GM20431 (cell line): ENCODE measurements around the gene MIPEP.
"Not testable (repeated sequence)": the region's sequence is repeated elsewhere in the genome, so short reads cannot be mapped to it uniquely, and the experiment has no call there.

Experiments used
- in situ Hi-C: fragments of 300-500 bp; cut with MseI, MboI; formaldehyde crosslinking; loops from one replicate; pipeline ENCODE4 v1.15.0; 2020; ENCODE audit warnings: low sequenced_read_pairs; ENCODE audit not compliant: unreplicated experiment

Gene MIPEP

GRCh38 chr13:23888658-23889614 lies at the start of gene MIPEP:
Gene MIPEP, minus strand, starts transcription at chr13:23889400. Its CDS starts 80 bp downstream, at chr13:23889320.
- in situ Hi-C loops: no loop called here

- in situ Hi-C loops: no loop called here
Observed at GRCh38 chr13:23934520-23934919, 45.3 kb upstream of the MIPEP start.

- in situ Hi-C loops: no loop called here
Observed at GRCh38 chr13:23928985-23929384, 39.8 kb upstream of the MIPEP start.

- in situ Hi-C loops: loop anchor here (25.0 kb wide), 1 partner anchor 289 kb away; no protein-coding TSS in a partner anchor
Observed at GRCh38 chr13:23923031-23923430, 33.8 kb upstream of the MIPEP start.

GRCh38 chr13:23922005-23922932 lies 33.1 kb upstream of the MIPEP start:
- in situ Hi-C loops: loop anchor here (25.0 kb wide), 1 partner anchor 290 kb away; no protein-coding TSS in a partner anchor

GRCh38 chr13:23921451-23921888 lies 32.3 kb upstream of the MIPEP start:
- in situ Hi-C loops: loop anchor here (25.0 kb wide), 1 partner anchor 291 kb away; no protein-coding TSS in a partner anchor

GRCh38 chr13:23919006-23919405 lies 29.8 kb upstream of the MIPEP start:
- in situ Hi-C loops: loop anchor here (25.0 kb wide), 1 partner anchor 293 kb away; no protein-coding TSS in a partner anchor

- in situ Hi-C loops: loop anchor here (25.0 kb wide), 1 partner anchor 294 kb away; no protein-coding TSS in a partner anchor
Observed at GRCh38 chr13:23918208-23918607, 29.0 kb upstream of the MIPEP start.

GRCh38 chr13:23915308-23915707 lies 26.1 kb upstream of the MIPEP start:
- in situ Hi-C loops: loop anchor here (25.0 kb wide), 1 partner anchor 297 kb away; no protein-coding TSS in a partner anchor

- in situ Hi-C loops: loop anchor here (25.0 kb wide), 1 partner anchor 300 kb away; no protein-coding TSS in a partner anchor
Observed at GRCh38 chr13:23912469-23912868, 23.3 kb upstream of the MIPEP start.

GRCh38 chr13:23909606-23910005 lies 20.4 kb upstream of the MIPEP start:
- in situ Hi-C loops: loop anchor here (25.0 kb wide), 1 partner anchor 303 kb away; no protein-coding TSS in a partner anchor

GRCh38 chr13:23905766-23906165 lies 16.6 kb upstream of the MIPEP start:
- in situ Hi-C loops: loop anchor here (25.0 kb wide), 1 partner anchor 307 kb away; no protein-coding TSS in a partner anchor

- in situ Hi-C loops: loop anchor here (25.0 kb wide), 1 partner anchor 308 kb away; no protein-coding TSS in a partner anchor
Observed at GRCh38 chr13:23903906-23904280, 14.7 kb upstream of the MIPEP start.

- in situ Hi-C loops: loop anchor here (25.0 kb wide), 1 partner anchor 309 kb away; no protein-coding TSS in a partner anchor
Observed at GRCh38 chr13:23902975-23903905, 14.0 kb upstream of the MIPEP start.

GRCh38 chr13:23901365-23901764 lies 12.2 kb upstream of the MIPEP start:
- in situ Hi-C loops: loop anchor here (25.0 kb wide), 1 partner anchor 311 kb away; no protein-coding TSS in a partner anchor

- in situ Hi-C loops: no loop called here
Observed at GRCh38 chr13:23899555-23899954, 10.4 kb upstream of the MIPEP start.

- in situ Hi-C loops: no loop called here
Observed at GRCh38 chr13:23898101-23898500, 8.9 kb upstream of the MIPEP start.

GRCh38 chr13:23897452-23897919 lies 8.3 kb upstream of the MIPEP start, which contains the start of gene C1QTNF9B:
Gene C1QTNF9B, minus strand, starts transcription at chr13:23897502.
- in situ Hi-C loops: not testable (repeated sequence)
